HUES48 (cell line): Measurements from ENCODE around the gene CERS6.

Source experiments
- H3K27ac ChIP-seq: one replicate; pipeline ENCODE4 v1.7.0; 2013; ENCODE audit warnings: low read depth, low read length, inconsistent platforms
- H3K27me3 ChIP-seq: 2 replicates; pipeline ENCODE4 v1.6.1; 2013; ENCODE audit warnings: mild to moderate bottlenecking, low read length; ENCODE audit not compliant: control insufficient read depth, insufficient read depth
- H3K36me3 ChIP-seq: 2 replicates; pipeline ENCODE4 v1.6.1; 2013; ENCODE audit warnings: low read length; ENCODE audit not compliant: control insufficient read depth, insufficient read depth
- H3K4me1 ChIP-seq: 2 replicates; pipeline ENCODE4 v1.6.1; 2013; ENCODE audit warnings: mild to moderate bottlenecking, low read length; ENCODE audit not compliant: control insufficient read depth, insufficient read depth
- H3K4me3 ChIP-seq: 2 replicates; pipeline ENCODE4 v1.5.1; 2013; ENCODE audit warnings: mild to moderate bottlenecking, low read depth, low read length
- H3K9ac ChIP-seq: 2 replicates; pipeline ENCODE4 v1.6.1; 2013; ENCODE audit warnings: mild to moderate bottlenecking, low read depth, low read length, moderate library complexity
- H3K9me3 ChIP-seq: 2 replicates; pipeline ENCODE4 v1.6.1; 2013; ENCODE audit warnings: low read length; ENCODE audit not compliant: control insufficient read depth, insufficient read depth

The CERS6 gene

DNA sequence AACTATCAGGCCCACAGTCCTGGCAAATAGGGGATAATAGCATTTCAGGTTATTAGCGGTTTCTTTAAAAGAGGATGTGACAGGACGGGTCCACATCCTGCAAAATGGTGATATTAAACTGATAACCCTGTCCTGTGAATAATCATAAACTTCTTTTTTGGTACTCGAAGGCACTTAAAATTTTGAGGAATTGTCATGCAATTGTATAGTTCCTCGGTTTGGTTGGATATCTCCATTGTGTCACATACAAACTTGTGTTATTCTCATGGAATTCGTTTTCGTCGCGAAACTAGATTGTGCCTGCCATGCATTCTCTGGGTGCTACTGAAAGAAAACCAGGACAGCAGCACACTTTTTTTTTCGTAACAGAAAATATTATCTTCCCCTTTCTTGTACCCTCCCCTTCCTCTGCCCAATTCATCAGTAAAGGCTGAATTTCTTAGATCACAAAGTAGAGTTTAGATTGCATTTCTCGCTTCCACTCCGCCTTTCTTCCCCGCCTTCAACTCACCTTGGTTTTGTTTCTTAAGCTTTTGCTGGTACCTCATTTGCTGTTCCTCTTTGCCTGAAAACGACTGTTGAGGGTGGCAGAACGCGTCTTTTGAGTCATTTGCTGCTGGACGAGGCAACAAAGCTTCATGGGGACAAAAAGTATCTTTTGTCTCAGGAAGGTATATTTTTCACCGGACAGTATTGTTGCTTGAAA, 1.3 kb downstream of the CERS6 start:
- Histone ChIP-seq H3K9me3 (peaks cover 4% of the 10 kb centered on the region), H3K27ac (peak overlapping the region; percentile 79), H3K36me3 (no peaks in the 10 kb centered on the region), H3K27me3 (peaks cover 22% of the 10 kb centered on the region), H3K9ac (peak overlapping the region; percentile 32), H3K4me3 (peak overlapping the region; percentile 82), H3K4me1 (peaks cover 19% of the 10 kb centered on the region; the same call in 1 of the 2 replicates)

GRCh38 chr2:168458139-168458538, 2.1 kb downstream of the CERS6 start:
- Histone ChIP-seq H3K4me1 (peaks cover 19% of the 10 kb centered on the region; the same call in 1 of the 2 replicates), H3K9me3 (peaks cover 4% of the 10 kb centered on the region), H3K4me3 (peak overlapping the region; percentile 82), H3K27ac (no peak overlapping the region), H3K27me3 (peaks cover 22% of the 10 kb centered on the region), H3K9ac (no peak overlapping the region), H3K36me3 (no peaks in the 10 kb centered on the region)

GRCh38 chr2:168459256-168459655, 3.2 kb downstream of the CERS6 start:
- H3K27me3 ChIP-seq: peaks cover 22% of the 10 kb centered on the region
- H3K9ac ChIP-seq: no peak overlapping the region
- H3K4me1 ChIP-seq: peaks cover 19% of the 10 kb centered on the region; the same call in 1 of the 2 replicates
- no peak overlapping the region for H3K4me3 ChIP-seq
- H3K36me3 ChIP-seq: no peaks in the 10 kb centered on the region
- no peak overlapping the region for H3K27ac ChIP-seq
- H3K9me3 ChIP-seq: peaks cover 4% of the 10 kb centered on the region

DNA sequence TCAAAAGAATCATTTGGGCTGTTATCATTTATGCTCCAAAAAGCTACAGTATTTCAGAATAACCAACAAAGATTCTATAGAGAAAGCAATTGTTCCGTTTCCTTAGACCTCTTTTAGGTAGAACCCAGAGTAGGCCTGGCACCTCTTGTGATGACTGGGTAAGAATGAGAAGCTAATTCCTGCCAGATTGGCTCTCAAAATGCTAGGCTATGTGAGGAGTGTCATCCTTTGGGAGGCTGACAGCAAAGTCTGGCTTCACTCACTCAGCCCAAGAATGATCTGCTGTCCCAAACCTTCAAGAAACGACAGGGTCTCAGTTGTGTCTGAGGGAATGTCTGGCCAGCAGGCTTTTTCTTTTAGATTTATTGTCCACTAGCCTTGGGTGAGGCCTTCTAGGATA, 4.5 kb downstream of the CERS6 start:
- H3K9me3 ChIP-seq: no peaks in the 10 kb centered on the region
- no peaks in the 10 kb centered on the region for H3K36me3 ChIP-seq
- H3K9ac ChIP-seq: no peak overlapping the region
- H3K4me3 ChIP-seq: no peak overlapping the region
- no peak overlapping the region for H3K27ac ChIP-seq
- H3K27me3 ChIP-seq: peaks cover 13% of the 10 kb centered on the region
- H3K4me1 ChIP-seq: peaks cover 17% of the 10 kb centered on the region; the same call in 1 of the 2 replicates

GRCh38 chr2:168461178-168461941, 5.3 kb downstream of the CERS6 start:
- peaks cover 13% of the 10 kb centered on the region for H3K27me3 ChIP-seq
- peaks cover 24% of the 10 kb centered on the region for H3K4me1 ChIP-seq
- no peak overlapping the region for H3K27ac ChIP-seq
- no peak overlapping the region for H3K9ac ChIP-seq
- H3K9me3 ChIP-seq: no peaks in the 10 kb centered on the region
- H3K4me3 ChIP-seq: no peak overlapping the region
- no peaks in the 10 kb centered on the region for H3K36me3 ChIP-seq

DNA sequence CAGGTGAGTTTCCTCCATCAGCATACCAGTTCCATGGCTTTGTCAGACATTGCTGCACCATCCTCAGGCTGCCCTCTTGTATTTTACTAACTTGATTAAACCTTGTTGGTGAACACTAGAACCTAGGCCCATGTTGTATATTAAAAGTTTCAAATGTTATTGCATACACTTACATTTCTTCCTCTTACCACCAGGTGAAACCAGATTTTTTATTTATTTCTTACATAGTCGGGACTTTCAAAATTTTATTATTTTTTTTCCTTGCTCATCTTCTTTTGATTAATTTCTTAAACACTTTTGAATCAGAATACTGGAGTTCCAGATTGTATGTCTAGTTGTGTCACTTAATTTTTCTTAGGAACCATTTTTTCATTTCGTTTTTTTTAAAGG, 5.9 kb downstream of the CERS6 start:
- H3K4me3 ChIP-seq: no peak overlapping the region
- H3K4me1 ChIP-seq: peaks cover 30% of the 10 kb centered on the region
- no peaks in the 10 kb centered on the region for H3K36me3 ChIP-seq

GRCh38 chr2:168462543-168463045, 6.5 kb downstream of the CERS6 start:
- Histone ChIP-seq H3K27ac (no peak overlapping the region), H3K4me1 (peaks cover 30% of the 10 kb centered on the region), H3K27me3 (0 out of 2 replicates have a peak, but pooled peaks cover 5% of the 10 kb centered on the region)

More for the DNA sequence above, 5.9 kb downstream of the CERS6 start:
- H3K9me3 ChIP-seq: no peaks in the 10 kb centered on the region
- H3K27me3 ChIP-seq: peaks cover 12% of the 10 kb centered on the region
- no peak overlapping the region for H3K27ac ChIP-seq
- no peak overlapping the region for H3K9ac ChIP-seq

DNA sequence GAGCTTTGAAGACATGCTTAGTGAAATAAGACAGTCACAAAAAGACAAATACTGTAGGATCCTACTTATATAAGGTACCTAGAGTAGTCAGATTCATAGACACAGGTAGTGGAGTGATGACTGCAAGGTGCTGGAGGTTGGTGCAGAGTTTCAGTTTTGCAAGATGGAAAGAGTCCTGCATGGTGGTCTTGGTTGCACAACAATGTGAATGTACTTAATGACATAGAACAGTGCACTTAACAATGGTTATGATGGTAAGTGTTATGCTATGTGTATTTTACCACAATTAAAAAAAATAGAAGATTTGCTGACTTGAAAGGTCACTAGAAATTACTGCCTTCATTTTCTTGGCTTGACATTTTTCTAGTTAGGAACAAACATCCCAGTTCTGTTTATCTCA, 9.5 kb downstream of the CERS6 start:
- Histone ChIP-seq H3K9ac (no peak overlapping the region), H3K9me3 (no peaks in the 10 kb centered on the region), H3K4me1 (peaks cover 32% of the 10 kb centered on the region), H3K4me3 (no peak overlapping the region), H3K27me3 (no peaks in the 10 kb centered on the region), H3K27ac (no peak overlapping the region), H3K36me3 (no peaks in the 10 kb centered on the region)

More at GRCh38 chr2:168462543-168463045, 6.5 kb downstream of the CERS6 start:
- Histone ChIP-seq H3K4me3 (no peak overlapping the region), H3K36me3 (no peaks in the 10 kb centered on the region), H3K9ac (no peak overlapping the region), H3K9me3 (no peaks in the 10 kb centered on the region)

- Histone ChIP-seq H3K9me3 (no peaks in the 10 kb centered on the region), H3K36me3 (no peaks in the 10 kb centered on the region), H3K27me3 (no peaks in the 10 kb centered on the region), H3K4me3 (no peak overlapping the region), H3K27ac (peak overlapping the region; percentile 23), H3K9ac (no peak overlapping the region), H3K4me1 (peaks cover 39% of the 10 kb centered on the region)
Observed at GRCh38 chr2:168466190-168466737, 10.2 kb downstream of the CERS6 start.

GRCh38 chr2:168466834-168467565, 10.9 kb downstream of the CERS6 start:
- no peak overlapping the region for H3K4me3 ChIP-seq
- no peaks in the 10 kb centered on the region for H3K9me3 ChIP-seq
- H3K36me3 ChIP-seq: no peaks in the 10 kb centered on the region
- H3K4me1 ChIP-seq: peaks cover 45% of the 10 kb centered on the region
- no peaks in the 10 kb centered on the region for H3K27me3 ChIP-seq
- H3K27ac ChIP-seq: peak overlapping the region; percentile 23
- H3K9ac ChIP-seq: no peak overlapping the region
